Stimulated activated CD8-positive, alpha-beta memory T cell treated with anti-CD3 and anti-CD28 coated beads, Interleukin-12 subunit alpha, Interleukin-12 subunit beta, amount 100 ng/mL, for 24 hours (primary cell): ENCODE measurements around the gene HTR3B.
"Not testable (repeated sequence)": the region's sequence is repeated elsewhere in the genome, so short reads cannot be mapped to it uniquely, and the experiment has no call there.

Experiments used
- DNase-seq: peaks from one replicate; pipeline ENCODE4 v3.0.0-alpha.2; 2020; ENCODE audit errors: extremely low read depth

HTR3B gene

DNA sequence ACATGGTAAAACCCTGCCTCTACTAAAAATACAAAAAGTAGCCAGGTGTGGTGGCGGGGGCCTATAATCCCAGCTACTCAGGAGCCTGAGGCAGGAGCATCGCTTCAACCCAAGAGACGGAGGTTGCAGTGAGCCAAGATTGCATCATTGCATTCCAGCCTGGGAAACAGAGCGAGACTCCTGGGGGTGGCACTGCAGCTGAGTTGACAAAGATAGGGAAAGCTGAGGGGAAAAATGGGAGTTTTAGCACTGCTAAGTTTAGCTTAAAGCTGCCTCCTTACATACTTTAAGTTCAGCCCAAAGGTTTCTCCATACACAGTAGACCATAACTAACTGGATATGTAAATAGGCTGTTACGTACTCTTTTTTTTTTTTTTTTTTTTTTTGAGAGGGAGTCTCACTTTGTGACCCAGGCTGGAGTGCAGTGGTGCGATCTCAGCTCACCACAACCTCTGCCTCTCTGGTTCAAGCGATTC, 20.2 kb upstream of the HTR3B start:
- DNase-seq = no peak

DNA sequence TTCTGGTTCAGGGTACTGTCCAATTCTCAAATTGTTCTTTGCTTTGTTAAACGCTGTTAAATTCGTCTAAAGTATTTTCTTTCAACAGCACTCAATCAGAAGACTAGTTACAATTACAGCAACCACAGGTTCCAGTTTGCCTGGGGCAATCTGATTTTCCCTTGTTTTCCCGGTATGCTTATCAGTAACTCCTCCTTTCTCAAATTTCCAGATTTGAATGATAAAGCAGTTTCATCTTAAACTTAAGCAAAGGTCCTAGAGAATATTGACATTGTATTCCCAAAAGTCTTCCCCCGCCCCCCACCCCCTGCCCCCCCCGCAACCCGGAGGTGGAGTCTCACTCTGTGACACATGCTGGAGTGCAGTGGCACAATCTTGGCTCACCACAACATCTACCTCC, 18.7 kb upstream of the HTR3B start:
- no peak for DNase-seq

DNA sequence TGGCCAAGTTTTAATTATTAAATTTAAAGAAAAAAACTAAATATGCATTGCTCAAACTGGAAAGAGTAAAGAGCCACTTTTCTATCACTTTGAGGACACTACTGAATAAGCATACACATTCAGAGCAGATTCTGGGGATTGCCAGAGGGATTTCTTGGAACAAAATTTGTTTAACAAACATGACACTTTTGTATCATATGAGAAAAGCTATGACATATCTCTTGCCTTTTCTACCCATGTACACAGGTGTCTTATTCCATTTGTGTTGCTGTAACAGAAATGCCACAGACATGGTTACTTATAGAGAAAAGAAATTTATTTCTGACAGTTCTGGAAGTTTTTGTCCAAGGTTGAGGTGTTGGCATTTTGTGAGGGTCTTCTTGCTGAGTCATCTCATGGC, 15.7 kb upstream of the HTR3B start:
- no peak for DNase-seq

DNA sequence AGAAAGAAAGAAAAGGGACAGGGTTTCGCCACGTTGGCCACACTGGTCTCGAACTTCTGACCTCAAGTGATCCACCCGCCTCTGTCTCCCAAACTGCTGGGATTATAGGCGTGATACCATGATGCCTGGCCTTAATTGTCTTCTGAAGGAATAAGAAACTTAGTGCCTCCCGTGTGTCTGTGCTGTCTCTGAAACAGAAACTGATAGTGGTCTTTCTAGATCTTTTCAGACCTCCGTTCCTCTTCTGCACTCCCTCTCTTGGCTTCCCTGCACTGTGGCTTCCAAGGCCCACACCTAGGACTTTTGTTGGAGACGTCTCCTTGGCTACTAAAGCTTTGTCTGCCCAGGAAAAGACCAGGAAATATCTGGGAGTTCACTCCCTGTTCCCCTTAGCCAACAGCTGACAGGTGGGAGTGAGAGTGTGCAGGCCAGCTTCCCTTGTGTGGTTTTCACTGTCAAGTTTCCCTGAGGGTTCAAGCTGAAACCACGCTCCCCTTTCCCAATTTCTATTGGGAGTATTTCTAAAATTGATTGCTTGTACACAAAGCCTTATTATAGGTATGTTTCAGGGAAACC, 10.1 kb upstream of the HTR3B start:
- DNase-seq = no peak

DNA sequence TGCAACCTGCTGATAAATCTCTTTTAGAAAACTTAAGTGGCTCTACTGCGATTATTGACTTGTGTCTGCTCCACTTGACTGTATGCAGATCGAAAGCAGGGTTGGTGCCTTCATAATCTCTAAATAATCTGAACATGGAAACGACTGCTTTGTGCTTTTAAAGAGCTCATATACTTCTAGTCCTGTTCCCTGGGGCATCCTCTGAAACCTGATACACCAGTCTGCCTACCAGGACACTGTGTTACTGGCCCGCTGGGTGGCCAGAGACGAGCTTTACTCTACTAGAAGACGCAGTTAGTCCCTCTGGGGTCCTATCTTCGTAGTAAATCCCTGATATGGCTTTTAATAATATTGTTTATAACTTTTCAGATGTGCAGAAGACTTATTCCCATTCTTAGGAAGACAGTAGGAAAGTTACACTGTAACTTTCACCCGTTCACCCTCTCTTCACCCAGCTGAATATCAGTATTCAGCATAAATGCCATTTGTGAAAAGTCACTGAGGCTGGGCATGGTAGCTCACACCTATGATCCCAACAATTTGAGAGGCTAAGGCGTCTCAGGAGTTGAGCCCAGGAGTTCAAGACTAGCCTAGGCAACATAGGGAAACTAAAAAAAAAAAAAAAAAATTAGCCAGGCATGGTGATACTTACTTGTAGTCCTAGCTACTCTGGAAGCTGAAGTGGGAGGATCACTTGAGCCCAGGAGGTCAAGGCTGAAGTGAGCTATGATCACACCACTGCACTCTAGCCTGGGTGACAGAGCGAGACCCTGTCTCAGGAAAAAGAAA, 9.0 kb upstream of the HTR3B start:
- no peak for DNase-seq

DNA sequence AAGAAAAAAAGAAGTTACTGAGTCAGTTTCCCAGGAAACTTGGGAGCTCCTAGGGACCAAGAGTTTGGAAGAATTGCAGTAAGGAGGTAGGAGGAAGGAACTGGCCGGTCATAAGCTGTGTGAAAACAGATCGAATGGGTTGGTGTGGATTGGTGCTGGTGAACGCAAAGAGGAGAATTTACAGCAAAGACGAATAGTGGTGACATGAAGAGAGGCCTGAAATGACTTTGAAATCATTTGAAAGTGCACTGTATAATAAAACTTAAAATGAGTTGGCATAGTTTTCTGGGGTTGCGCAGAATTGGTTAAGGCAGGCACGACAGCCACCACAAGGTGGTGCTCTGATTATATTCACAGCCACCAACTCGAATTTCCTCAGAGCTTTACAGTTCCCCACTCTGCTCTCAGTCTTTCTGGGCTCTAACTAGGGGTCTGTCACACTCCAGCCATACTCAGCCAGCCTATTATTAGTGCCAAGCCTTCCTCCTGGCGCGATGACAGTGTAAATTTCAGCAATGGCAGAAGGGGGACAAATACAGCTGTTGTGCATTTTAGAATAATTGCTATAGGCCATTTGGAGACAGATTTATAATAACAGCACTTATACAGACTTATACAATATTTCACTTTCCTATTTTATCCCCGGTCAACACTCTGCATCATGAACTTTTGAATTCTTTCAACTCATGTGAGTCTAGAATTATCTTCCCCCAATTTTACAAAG, 8.3 kb upstream of the HTR3B start:
- no peak for DNase-seq

DNA sequence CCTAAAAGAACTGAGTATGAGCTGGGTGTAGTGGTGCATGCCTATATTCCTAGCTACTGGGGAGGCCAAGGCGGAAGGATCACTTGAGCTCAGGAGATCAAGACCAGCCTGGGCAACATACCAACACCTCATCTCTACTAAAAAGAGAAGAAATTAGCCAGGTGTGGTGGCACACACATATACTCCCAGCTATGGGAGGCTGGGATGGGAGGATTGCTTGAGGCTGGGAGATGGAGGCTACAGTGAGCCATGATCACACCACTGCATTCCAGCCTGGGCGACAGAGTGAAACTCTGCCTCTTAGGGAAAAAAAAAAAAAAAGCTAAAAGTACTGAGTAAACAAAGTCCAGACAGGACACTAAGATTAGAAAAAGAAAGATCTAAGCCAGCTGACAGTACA, 3.5 kb upstream of the HTR3B start:
- no peak for DNase-seq

DNA sequence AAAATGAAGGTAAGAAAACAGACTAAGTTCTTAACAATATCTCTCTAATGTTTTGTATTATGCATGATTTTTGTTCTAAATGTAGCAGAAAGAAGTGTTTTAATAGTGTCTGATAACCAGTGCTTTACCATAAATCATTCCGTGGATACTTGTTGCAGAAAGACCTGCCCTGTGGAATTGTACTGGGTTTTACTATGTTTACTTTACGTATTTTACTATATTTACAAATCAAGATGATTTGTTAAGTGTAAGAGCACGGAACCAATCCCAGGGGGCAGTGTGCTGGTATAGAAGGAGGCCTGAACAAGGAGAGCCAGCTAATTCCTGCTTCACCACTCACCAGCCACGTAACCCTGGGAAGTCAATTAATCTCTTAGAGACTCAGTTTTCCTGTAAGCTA, 1.4 kb downstream of the HTR3B start:
- no peak for DNase-seq

DNA sequence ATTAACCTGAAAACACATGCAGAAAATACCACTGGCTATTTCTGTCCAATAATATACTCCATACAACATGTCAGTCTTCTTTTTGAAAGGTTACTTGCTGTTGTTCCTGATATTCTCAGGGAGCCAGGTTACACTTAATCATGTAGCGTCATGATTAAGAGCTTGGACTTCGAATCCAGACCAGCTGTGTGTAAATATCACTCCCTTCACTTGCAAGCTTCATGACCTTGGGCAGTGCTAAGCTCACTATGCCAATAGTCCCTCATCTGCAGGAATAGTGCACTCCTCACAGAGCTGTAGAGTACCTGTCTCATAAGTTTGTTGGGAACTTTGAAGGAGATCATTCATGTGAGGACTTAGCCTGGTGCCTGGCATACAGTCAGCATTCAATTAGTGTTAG, 1.9 kb downstream of the HTR3B start:
- DNase-seq = no peak

DNA sequence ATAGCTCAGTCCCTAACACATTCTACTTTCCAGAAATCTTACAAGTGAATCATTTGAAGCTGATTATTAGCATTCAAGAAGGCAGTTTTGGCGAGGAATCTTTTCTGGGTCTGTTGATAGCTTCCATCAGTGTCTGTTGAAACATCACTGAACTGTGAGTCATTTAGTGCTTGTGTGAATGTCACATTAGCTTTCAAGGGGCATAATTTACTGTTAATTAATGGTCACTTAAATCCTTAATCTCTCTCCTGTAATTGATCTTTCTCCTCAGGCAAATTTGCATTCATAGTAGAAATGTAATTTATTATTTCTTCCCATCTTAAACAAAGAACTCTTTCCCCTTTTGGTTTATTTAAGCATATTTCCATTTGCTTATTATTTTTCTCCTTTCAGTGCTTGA, 2.6 kb downstream of the HTR3B start:
- no peak for DNase-seq

DNA sequence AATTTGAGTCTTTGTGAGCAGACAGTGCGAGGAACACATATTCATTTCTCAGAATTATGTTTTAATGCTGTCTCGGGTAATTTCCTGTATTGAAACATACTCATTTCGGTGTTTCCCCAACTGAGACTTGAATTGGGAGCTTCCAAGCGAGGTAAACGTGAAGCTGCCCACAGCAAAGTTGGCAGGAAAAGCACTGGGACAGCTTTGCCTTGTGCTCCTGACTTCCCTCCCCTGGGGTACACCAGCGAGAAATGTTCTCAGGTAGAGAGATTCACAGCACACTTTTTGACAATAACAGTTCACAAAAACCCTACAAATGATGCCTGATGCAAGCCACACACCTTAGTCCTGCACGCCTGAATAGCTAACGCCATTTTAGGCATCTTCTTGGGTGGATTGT, 3.1 kb downstream of the HTR3B start:
- no peak for DNase-seq

DNA sequence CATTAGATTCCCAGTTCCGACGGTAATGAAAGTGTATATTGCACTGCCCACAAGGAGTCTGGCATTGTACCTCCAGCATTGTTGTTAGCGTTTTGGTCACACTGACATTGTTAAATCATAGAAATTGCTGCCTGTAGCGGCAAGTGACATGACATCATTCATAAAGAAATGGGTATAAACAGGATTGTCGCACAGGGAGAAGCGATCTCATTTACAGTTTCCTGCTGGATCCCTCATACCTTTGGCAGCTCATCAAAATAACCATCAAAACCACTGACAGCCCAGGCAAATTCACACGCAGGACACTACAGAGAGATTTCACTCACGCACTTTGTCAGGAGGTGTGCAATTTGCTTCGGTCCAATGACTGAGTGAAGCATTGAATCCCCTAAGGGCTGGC, 3.5 kb downstream of the HTR3B start:
- DNase-seq = no peak

DNA sequence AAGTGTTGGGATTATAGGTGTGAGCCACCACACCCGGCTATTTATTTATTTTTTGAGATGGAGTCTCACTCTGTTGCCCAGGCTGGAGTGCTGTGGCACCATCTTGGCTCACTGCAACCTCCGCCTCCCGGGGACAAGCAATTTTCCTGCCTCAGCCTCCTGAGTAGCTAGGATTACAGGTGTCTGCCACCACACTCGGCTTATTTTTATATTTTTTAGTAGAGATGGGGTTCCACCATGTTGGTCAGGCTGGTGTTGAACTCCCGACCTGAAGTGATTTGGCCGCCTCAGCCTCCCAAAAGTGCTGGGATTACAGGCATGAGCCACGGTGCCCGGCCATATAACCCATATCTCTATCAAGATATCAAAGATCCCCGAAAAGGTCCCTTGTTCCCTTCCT, 6.9 kb downstream of the HTR3B start:
- not testable (repeated sequence) for DNase-seq

DNA sequence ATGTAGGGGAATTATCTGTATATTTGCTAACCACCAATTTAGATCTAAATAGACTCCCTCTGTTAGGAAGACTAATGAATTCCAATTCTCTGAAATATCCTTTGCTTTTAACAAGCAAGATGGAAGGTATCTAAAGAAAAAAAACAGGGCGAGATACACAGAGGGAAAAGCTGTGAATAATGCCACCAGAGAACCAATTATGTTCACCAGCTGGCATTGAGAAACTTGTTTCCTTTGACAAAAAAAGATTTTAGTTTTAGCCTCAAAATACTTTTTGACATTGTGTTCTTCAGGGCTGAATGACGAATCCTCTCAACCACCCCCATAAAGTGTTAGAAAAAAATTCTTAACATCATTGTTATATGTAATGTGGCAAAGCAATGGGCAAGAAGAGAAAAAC, 19.0 kb downstream of the HTR3B start:
- DNase-seq = no peak

DNA sequence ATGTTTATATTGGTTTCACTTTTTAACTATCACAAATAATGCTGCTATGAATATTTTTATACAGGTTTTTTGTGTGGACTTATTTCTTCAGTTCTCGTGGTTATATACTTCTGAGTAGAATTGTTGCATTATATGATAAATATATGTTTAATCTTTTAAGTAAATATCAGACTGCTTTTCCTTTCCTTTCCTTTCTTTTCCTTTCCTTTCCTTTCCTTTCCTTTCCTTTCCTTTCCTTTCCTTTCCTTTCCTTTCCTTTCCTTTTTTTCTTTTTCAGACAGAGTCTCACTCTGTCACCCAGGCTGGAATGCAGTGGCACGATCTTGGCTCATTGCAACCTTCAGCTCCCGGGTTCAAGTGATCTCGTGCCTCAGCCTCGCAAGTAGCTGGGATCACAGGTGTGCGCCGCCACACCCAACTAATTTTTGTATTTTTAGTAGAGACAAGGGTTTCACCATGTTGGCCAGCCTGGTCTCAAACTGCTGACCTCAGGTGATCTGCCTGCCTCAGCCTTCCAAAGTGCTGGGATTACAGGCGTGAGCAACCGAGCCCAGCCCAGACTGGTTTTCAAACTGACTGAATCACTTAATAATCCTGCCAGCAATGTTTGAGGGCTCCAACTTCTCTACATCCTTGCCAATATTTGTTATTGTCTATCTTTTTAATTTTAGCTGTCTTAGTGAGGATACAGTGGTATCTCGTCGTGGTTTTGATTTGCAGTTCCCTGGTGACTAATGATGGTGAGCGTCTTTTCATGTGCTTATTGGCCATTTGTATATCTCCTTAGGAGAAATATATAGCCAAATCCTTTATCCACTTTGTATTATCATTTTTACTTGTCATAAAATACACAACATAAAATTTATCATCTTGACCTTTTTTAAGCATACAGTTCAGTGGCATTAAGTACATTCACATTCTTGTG, 21.9 kb downstream of the HTR3B start:
- DNase-seq = no peak

DNA sequence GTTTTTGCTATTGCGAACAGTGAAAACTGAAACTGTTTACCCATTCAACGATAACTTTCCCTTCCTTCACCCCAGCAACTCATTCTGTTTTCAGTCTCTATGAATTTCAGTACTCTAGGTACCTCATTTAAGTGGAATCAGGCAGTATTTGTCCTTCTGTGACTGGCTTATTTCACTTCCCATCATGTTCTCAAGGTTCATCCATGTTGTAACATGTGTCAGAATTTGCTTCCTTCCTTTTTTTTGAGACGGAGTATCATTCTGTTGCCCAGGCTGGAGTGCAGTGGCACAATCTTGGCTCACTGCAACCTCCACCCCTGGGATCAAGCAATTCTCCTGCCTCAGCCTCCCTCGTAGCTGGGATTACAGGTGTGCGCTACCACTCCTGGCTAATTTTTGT, 23.7 kb downstream of the HTR3B start:
- no peak for DNase-seq

DNA sequence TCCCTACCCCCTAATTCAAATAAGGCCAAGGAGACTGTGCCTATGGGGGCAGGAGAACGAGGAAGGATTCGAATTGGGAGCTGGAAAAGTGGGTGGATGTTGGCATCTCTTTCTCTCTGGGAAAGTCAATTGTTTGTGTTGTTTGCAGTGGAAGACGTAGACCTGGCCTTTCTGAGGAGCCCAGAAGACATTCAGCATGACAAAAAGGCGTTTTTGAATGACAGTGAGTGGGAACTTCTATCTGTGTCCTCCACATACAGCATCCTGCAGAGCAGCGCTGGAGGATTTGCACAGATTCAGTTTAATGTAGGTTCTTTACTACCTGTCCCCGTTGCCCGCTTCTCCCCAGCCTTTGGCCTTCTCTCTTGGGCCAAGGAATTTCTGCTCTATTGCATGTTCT, 28.2 kb downstream of the HTR3B start:
- no peak for DNase-seq

DNA sequence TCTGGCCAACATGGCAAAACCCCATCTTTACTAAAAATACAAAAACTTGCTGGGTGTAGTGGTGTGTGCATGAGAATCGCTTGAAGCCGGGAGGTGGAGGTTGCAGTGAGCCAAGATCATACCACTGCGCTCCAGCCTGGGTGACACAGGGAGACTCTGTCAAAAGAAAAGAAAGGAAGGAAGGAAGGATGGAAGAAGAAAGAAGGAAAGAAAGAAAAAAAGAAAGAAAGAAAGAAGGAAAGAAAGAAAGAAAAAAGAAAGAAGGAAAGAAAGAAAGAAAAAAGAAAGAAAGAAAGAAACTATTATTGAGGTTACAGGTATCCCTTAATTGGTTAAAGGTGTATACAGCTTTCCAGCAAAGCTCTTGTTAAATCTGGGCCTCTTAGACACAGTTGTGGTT, 29.6 kb downstream of the HTR3B start:
- DNase-seq = not testable (repeated sequence)

DNA sequence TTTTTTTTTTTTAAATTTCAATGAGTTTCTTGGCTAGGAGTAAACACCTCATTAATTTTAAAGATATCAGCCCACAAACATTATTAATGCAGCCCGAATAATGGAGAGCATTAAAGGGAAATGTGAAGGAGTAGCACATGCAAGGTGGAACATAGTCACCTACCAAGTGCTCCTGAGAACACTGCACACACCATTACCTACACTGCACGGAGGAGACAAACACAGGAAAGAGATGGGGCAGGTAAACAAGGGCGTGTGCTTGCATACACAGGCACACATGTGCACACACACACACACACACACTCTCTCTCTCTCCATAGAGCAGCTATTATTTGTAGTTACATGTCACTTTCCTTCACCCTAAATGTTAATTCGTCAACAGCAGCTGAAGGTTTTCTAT, 30.2 kb downstream of the HTR3B start:
- no peak for DNase-seq

DNA sequence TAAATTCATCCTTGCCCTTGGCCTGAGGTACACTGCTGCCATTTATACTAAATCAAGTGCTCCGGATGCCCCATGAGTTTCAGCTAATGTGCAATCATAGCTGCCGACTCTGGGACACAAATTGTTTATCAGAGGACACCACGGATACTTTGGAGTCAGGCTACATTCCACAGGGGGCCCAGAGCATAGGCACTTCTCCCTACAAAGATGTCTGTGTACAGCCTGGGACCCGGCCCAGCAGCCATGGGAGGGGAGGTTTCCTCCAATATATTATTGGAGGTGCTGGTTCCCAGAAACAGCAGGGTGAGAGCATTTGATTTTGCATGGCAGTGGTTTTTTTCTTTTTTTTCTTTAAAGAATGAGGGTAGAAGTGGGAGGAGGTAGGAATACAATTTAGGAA, 31.3 kb downstream of the HTR3B start:
- no peak for DNase-seq

DNA sequence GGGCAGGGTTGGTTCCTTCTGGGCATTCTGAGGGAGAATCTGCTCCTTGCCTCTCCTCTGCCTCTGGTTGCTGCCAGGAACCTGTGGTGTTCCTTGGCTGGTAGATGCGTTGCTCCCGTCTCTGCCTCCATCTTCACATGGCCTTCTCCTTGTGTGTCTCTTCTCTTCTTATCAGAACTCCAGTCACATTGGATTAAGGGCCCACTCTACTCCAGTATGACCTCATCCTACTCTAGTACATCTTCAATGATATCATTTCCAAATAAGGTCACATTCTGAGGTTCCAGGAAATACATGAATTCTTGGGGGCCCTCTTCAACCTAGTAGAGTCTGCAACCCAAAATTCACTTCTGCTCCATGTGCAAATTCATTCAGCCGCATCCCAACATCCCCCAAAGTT, 33.3 kb downstream of the HTR3B start:
- no peak for DNase-seq

DNA sequence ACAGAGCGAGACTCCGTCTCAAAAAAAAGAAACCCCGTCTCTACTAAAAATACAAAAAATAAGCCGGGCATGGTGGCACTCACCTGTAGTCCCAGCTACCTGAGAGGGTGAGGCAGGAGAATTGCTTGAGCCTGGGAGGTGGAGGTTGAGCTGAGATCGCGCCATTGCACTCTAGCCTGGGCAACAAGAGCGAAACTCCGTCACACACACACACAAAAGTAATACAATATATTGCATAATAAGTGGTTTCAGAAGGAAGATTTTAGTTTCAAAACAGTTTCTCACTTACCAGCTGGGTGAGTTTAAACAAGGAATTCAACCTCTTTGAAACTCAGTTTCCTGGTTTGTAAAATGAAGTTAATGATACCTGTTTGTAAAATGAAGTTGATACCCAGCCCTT, 37.7 kb downstream of the HTR3B start:
- no peak for DNase-seq
